NB4 (cell line): ENCODE measurements around the gene SOX15.
A peak's percentile ranks its signal among the peaks of the same experiment; 100 is the strongest.

ENCODE experiments used
- DNase-seq: peaks from one replicate; pipeline ENCODE4 v3.0.0; 2010; ENCODE audit warnings: low read depth
- H3K4me3 ChIP-seq: one replicate; pipeline ENCODE4 v1.5.1; 2011; ENCODE audit warnings: mild to moderate bottlenecking, low read depth, low read length, moderate library complexity
- CTCF ChIP-seq: IDR thresholded peaks from one replicate; pipeline ENCODE4 v1.5.1; 2012; ENCODE audit warnings: low read depth, low read length
- MAX ChIP-seq: IDR thresholded peaks from 2 replicates; pipeline ENCODE4 v1.6.1; 2011; ENCODE audit warnings: low read depth, low read length
- MYC ChIP-seq: IDR thresholded peaks from 2 replicates; pipeline ENCODE4 v1.6.1; 2011; ENCODE audit warnings: low read depth, low read length
- POLR2A ChIP-seq: IDR thresholded peaks from 2 replicates; pipeline ENCODE4 v1.6.1; 2011; ENCODE audit warnings: mild to moderate bottlenecking; ENCODE audit not compliant: insufficient read length; ENCODE audit errors: extremely low read depth

SOX15 gene

DNA sequence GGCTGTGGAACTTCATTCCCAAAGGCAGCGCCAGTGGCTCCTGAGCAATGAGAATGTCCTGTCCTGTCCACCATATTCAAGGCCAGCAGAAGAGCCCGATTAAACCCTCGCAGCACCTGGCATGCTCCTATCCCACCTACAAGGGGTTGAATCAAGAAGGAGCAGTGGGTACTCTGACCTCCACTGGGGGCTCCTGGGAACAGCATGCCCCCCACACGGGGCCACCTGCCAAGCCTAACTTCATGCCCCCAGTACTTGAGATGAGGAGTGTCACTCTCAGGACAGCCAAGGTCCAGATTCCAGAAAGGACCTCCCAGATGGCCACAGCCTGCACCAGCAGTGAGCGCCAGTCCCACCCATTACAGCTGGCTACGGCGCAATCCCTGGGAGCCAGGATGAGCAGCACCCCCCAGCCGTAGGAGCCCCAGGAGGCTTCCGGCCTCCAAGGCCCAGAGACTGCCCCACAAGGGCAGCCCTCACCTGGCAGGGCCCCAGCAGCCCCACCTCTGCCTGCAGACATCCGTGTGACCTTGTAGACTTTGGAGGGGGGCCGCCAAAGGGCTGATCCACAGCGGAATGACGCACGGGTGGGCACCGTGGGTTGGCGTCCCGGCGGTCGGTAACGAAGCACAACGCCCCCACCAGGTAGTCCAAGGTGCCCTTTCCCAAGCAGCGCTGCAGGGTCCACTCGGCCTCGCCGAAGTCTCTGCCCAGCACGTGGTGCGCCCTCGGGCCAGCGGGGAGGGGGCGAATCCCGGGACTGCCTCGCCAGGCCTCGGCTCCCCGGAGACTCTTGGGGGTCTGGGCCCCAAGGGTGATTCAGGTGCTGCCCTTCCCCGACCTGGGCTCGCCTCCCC is 7.3 kb downstream of the SOX15 start:
- no peak for DNase-seq
- no peak overlapping the region for H3K4me3 ChIP-seq
- TF ChIP-seq MYC (no peak), CTCF (no peak), POLR2A (no peak), MAX (no peak)

GRCh38 chr17:7580604-7581575 is 9.0 kb downstream of the SOX15 start:
- H3K4me3 ChIP-seq = no peak overlapping the region
- TF ChIP-seq MAX (no peak), MYC (no peak), POLR2A (no peak), CTCF (no peak)
- no peak for DNase-seq

DNA sequence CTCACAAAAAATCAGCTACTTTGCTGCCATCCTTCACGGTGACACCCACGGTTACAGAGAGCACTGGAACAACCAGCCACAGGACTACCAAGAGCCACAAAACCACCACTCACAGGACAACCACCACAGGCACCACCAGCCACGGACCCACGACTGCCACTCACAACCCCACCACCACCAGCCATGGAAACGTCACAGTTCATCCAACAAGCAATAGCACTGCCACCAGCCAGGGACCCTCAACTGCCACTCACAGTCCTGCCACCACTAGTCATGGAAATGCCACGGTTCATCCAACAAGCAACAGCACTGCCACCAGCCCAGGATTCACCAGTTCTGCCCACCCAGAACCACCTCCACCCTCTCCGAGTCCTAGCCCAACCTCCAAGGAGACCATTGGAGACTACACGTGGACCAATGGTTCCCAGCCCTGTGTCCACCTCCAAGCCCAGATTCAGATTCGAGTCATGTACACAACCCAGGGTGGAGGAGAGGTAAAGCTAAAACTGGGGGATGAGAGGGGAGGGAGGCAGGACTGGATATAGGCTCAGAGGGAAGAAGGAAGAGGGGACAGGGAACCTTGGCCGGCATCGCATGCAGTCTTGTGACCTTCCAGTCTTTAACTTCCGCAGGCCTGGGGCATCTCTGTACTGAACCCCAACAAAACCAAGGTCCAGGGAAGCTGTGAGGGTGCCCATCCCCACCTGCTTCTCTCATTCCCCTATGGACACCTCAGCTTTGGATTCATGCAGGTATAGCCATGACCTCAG is 9.9 kb downstream of the SOX15 start:
- DNase-seq = no peak

GRCh38 chr17:7579001-7579833 is 10.7 kb downstream of the SOX15 start, which contains the start of gene CD68:
CD68 (plus strand) TSS chr17:7579638; CDS start chr17:7579678, 40 bp downstream.
- no peak for TF ChIP-seq CTCF
- peak; percentile 70 for TF ChIP-seq POLR2A
- peak; percentile 92 for TF ChIP-seq MAX
- peak; percentile 91 for TF ChIP-seq MYC
- peak; percentile 94 for DNase-seq
- H3K4me3 ChIP-seq = peak within 1 kb of the TSS; percentile 46

More for the DNA sequence above, 9.9 kb downstream of the SOX15 start:
- TF ChIP-seq POLR2A (no peak), MYC (no peak), MAX (no peak)
- peak overlapping the region; percentile 46 for H3K4me3 ChIP-seq

- no peak for DNase-seq
- no peak overlapping the region for H3K4me3 ChIP-seq
- TF ChIP-seq POLR2A (no peak), MYC (no peak), MAX (no peak), CTCF (no peak)
Measured at GRCh38 chr17:7577327-7578199, 12.3 kb downstream of the SOX15 start.
